NCI-H524 treated with DMSO at 0.1 percent for 48 hours (cell line): ENCODE results near the gene ZFHX3.
A peak's percentile ranks its signal among the peaks of the same experiment; 100 is the strongest.
"Not testable (repeated sequence)": the region's sequence is repeated elsewhere in the genome, so short reads cannot be mapped to it uniquely, and the experiment has no call there.

Experiments
- DNase-seq: peaks from one replicate; lab custom pipeline; 2025; lab: John Stamatoyannopoulos, UW

The ZFHX3 gene

DNA sequence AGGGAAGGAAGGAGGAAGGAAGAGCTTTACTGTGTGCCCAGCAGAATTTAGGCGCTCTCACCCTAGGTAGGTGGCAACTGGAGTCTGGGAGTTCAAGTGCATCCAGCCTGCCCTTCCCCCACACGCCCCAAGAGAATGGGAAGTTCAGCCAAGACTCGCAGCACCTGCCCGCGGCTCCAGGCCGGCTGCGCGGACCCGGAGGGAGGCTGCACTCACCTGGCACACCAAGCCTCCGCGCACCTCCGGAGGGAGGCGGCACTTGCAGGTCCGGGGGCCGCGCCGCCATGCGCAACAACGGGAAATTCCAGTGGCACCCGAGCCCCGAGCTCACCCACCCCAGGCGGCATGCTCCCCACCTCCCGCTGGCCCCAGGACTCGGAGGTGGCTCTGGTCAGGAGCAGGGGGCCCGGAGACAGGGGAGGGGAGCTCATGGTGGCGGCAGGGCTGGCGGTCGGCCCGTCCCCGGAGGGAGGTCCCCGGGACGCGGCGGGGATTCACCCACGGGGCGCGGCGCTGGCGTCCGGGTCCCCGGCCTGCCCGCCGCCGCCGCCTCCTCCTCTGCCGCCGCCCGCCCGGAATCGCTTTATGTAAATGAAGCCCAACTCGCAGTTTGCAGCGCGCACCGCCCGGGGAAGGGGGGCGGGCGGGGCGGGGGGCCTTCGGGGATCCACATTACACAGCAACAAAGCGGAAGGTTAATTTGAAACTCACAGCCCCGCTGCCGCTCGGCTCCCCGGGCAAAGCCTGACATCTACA, at the start of gene ZFHX3:
ZFHX3 (minus strand) TSS at position 593 of the 756 bp plus-strand sequence. CDS start 87,983 bp downstream, outside the sequence.
- DNase-seq, result no peak

- DNase-seq, result no peak
Measured at GRCh38 chr16:73096510-73096909, 48.6 kb upstream of the ZFHX3 start.

GRCh38 chr16:73095885-73096421, 48.0 kb upstream of the ZFHX3 start:
- DNase-seq, result peak; percentile 78

DNA sequence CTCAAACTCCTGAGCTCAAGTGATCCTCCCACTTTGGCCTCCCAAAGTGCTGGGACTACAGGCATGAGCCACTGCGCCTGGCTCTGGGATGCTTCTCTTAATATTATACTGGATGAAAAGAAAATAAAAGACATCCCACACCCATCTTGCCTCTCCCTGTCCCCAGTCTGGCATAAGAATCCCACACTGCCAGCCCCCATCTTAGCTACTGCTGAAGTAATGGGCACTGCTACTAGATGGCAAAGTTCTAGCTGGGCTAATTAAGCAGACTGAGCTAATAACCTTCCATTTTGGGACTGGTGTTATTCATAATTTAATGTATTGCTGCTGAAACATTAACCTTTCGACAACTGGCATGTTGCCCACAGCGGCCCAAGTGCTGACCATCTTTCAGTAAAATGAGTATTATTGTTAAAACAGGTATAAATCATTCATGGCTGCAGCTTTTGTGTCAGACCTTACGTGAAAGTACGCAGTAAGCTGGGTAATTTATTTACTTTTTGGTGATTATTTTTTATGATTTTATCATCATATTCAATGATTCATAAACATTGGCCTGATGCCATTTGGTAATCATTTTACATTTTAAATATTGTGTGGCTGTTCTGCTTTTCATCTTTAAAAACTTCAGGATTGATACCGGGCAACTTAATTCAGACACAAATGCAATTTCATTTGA, 47.4 kb upstream of the ZFHX3 start:
- no peak for DNase-seq

DNA sequence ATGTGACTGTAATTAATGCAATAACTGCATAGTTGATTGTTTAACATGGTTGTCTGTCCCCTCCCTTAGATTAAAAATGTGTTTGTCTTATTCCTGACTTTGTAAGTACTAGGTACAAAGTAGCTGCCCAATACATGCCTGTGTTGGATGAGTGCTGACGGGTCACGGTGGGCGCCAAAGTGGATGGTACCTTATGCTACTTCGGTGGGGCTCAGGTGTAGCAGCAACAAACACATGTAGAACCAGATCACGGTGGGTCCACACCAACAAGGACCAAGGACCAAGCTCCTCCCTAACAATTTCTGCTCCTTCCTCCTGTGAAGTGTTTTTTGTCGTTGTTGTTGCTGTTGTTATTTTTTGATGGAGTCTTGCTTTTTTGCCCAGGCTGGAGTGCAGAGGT, 46.4 kb upstream of the ZFHX3 start:
- DNase-seq, result no peak

- no peak for DNase-seq
Measured at GRCh38 chr16:73093146-73094144, 45.5 kb upstream of the ZFHX3 start.

GRCh38 chr16:73092236-73092781, 44.4 kb upstream of the ZFHX3 start:
- no peak for DNase-seq

GRCh38 chr16:73091174-73091573, 43.2 kb upstream of the ZFHX3 start:
- no peak for DNase-seq

GRCh38 chr16:73089420-73089819, 41.5 kb upstream of the ZFHX3 start:
- DNase-seq, result no peak

DNA sequence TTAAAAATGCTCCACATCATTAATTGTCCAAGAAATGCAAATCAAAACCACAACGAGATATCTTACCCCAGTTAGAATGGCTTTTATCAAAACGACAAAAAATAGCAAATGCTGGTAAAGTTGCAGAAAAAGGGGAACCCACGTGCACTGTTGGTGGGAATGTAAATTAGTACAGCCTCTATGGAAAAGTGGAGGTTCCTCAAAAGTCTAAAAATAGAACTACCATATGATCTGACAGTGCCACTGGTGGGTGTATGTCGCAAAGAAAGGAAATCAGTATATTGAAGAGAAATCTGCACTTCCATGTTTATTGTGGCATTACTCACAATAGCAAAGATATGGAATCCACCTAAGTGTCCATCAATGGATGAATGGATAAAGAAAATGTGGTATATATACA, 38.2 kb upstream of the ZFHX3 start:
- DNase-seq, result no peak

DNA sequence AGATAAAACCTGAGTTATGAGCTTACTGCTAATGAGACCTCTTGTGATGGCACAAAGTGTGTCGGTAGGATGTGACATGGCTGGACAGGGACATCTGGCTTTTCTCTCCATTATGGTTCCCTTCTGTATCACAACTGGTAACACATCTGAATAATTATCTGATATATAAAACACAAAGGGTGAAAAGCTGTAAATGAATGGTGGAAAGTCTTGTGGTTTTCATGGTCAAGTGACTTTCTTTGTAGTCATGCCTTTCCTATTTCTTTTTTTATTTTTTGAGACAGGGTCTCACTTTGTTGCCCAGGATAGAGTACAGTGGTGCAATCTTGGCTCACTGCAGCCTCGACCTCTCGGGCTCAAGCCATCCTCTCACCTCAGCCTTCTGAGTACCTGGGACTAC, 35.3 kb upstream of the ZFHX3 start:
- no peak for DNase-seq

DNA sequence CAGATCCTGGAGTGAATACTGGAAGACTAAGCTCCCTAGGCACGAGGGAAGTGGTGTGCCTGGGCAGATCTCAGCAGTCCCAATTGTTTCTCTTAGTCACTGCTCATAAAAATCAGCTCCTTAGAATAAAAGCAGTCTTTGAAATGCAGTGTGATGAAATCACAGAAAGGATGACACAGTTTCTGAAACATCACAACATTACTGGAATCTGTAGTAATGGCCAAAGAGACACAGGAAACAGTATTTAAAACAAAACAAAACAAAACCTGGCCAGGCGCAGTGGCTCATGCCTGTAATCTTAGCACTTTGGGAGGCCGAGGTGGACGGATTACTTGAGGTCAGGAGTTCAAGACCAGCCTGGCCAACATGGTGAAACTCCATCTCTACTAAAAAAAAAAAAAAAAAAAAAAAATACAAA, 34.7 kb upstream of the ZFHX3 start:
- DNase-seq, result not testable (repeated sequence)

GRCh38 chr16:73080931-73081330, 33.0 kb upstream of the ZFHX3 start:
- DNase-seq, result no peak

- DNase-seq, result no peak
Measured at GRCh38 chr16:73076324-73076810, 28.4 kb upstream of the ZFHX3 start.

GRCh38 chr16:73074382-73074781, 26.5 kb upstream of the ZFHX3 start:
- DNase-seq, result no peak

DNA sequence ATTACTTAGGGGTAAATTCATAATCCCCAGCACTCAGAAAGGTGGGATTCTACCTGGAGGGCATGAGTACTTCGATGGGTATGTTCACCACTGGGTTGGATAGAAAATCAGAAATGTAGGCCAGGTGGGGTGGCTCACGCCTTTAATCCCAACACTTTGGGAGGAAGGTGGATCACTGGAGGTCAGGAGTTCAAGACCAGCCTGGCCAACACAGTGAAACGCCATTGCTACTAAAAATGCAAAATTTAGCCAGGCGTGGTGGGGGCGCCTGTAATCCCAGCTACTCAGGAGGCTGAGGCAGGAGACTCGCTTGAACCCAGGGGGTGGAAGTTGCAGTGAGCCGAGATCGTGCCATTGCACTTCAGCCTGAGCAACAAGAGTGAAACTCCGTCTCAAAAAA, 24.1 kb upstream of the ZFHX3 start:
- DNase-seq, result not testable (repeated sequence)

DNA sequence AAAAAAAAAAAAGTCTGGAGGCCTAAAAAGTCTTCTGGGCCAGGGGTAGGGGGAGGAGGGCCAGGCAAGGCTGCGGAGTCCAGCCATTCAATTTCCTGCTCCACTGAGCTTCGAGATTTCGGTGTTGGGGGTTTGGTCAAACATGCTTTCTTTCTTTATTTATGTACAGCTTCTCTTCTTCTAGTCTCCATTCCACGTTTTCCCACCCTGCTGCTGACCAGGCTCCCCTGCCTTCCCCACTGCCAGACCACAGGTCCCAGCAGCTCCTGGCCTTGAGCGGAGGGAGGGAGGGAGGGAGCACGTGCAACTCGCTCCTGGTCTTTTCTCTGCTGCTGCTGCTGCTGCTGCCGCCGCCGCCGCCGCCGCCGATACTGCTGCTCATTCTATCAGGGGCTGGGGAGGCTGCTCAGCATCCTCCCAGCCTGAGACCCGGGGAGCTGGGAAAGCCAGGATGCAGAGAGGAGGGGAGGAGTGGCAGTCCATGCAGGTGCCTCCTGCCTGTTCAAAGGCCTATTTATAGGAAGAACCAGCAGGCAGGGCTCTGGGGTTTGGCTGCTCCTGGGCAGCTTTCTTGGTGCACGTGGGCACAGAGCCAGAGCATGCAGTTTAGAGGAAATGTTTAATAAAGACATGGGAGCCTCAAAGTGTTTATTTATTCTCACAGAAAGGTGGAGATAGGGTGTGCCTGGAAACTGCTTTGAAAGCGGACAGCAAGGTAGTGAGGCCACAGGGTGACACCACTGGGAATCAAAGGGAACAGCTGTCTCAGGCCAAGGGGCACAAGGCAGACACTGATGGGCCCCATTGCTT, 23.4 kb upstream of the ZFHX3 start:
- no peak for DNase-seq

GRCh38 chr16:73069581-73070262, 21.8 kb upstream of the ZFHX3 start:
- no peak for DNase-seq

DNA sequence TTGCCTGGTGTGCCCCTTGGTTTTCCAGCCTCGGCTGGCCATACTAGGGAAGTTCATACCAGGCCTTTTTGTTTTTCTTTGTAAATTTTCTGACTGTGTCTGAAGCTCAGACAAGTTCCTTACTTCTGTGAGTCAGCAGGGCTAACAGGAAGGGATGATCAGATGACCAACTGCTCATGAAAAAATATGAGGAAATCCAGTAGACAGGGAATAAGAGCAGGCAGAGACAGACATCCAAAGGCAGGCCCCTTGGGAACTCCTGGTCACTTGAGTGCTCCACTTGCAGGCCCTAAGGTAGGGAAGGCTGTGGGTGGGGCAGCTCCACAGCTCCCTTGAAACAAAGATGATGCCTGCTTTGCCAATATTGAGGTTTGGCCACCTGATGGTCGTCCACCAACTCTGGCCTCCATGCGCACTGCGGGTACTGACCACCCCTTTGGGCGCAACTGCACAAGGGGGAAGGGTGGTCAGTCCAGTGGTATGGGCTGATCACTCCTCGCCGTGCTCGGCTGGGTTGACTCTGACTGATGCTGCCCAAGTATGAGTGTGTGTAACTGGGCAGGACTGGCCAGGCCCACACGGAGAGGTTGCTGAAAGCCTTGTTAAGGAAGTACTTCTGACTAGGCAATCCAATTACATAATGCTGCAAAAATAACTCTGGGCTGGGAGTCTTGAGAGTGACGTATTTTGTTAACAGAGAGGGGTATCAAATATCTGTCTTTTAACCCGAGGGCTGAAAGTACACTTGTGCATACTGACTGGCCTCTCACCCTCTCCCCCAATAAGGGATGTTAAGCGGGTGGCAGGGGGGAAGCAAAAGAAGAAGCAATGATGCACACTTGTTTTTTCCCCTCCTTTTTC, 20.8 kb upstream of the ZFHX3 start:
- DNase-seq, result no peak
